Bronchial epithelial cell (primary cell): ENCODE data around the gene TMEM38A. TPM values are rescaled to one million over a fixed set of nuclear protein-coding genes. Genes with fewer than 3 reads are reported as not detected.

Source experiments
- DNase-seq: peaks from one replicate; pipeline ENCODE4 v3.0.0-alpha.2; 2010; ENCODE audit warnings: low read depth
- FAIRE-seq: peaks from 2 replicates; lab custom pipeline; 2011; peaks lifted over from hg19 to GRCh38; lab: Jason Lieb, UNC
- H3K27me3 ChIP-seq: 2 replicates; pipeline ENCODE4 v1.5.1; 2011; ENCODE audit warnings: low read length; ENCODE audit not compliant: control insufficient read depth, insufficient read depth
- H3K36me3 ChIP-seq: 2 replicates; pipeline ENCODE4 v1.5.1; 2011; ENCODE audit warnings: low read length; ENCODE audit not compliant: control insufficient read depth, insufficient read depth
- H3K4me3 ChIP-seq: 2 replicates; pipeline ENCODE4 v1.5.1; 2011; ENCODE audit warnings: mild to moderate bottlenecking, low read depth, low read length, control low read depth
- CTCF ChIP-seq: IDR thresholded peaks from 2 replicates; pipeline ENCODE4 v1.5.1; 2011; ENCODE audit warnings: mild to moderate bottlenecking, moderate library complexity, low read length, control low read depth, inconsistent platforms; ENCODE audit not compliant: insufficient read depth, severe bottlenecking
- total RNA-seq: library from RNA; depleted of rRNA; stranded (reverse); fragments of >200 nt; gene quantifications from 2 replicates; pipeline ENCODE4 v1.2.1, GENCODE V29; 2014

Gene TMEM38A
- total RNA-seq, 1 donor from 2014 or later = 4.7 TPM

- no peak for TF ChIP-seq CTCF
- Histone ChIP-seq H3K36me3 (no peaks in the 10 kb centered on the region), H3K27me3 (no peaks in the 10 kb centered on the region), H3K4me3 (no peak overlapping the region)
- FAIRE-seq (no peak), DNase-seq (no peak)
Measured at GRCh38 chr19:16736709-16737108, 75.8 kb downstream of the TMEM38A start.

DNA sequence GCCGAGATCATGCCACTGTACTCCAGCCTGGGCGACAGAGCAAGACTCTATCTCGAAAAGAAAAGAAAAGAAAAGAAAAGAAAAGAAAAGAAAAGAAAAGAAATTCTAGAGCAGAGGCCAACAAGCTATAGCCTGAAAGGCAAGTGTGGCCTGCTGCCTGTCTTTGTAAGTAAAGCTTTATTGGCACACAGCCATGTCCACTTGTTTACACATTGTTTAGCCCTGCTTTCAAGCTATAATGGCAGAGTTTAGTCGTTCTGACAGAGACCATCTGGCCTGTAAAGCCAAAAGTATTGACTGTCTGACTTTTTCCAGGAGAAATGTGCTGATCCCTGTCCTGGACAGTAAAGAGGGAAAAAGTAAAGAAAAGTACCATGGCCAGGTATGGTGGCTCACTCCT is 77.0 kb downstream of the TMEM38A start:
- TF ChIP-seq CTCF = no peak

GRCh38 chr19:16739546-16739945 is 78.6 kb downstream of the TMEM38A start:
- no peak for TF ChIP-seq CTCF
- FAIRE-seq (no peak), DNase-seq (no peak)
- Histone ChIP-seq H3K4me3 (no peak overlapping the region), H3K27me3 (no peaks in the 10 kb centered on the region), H3K36me3 (no peaks in the 10 kb centered on the region)

More for the DNA sequence above, 77.0 kb downstream of the TMEM38A start:
- FAIRE-seq = no peak
- Histone ChIP-seq H3K36me3 (no peaks in the 10 kb centered on the region), H3K4me3 (no peak overlapping the region), H3K27me3 (no peaks in the 10 kb centered on the region)
- DNase-seq = peak; percentile 21

Other genes with a start within 250 kb of the TMEM38A start
- 11.1 and 14.3 TPM in 2 replicates for gene EPS15L1, start 189.2 kb upstream of the TMEM38A start, total RNA-seq
- gene CALR3, start 165.0 kb upstream of the TMEM38A start, total RNA-seq = 0.26 and 0.51 TPM in 2 replicates
- 0.77 and 1.1 TPM in 2 replicates for gene C19orf44, start 164.7 kb upstream of the TMEM38A start, total RNA-seq
- gene CHERP, start 118.7 kb upstream of the TMEM38A start, total RNA-seq = 2.4 and 5.8 TPM in 2 replicates
- gene SLC35E1, start 88.7 kb upstream of the TMEM38A start, total RNA-seq = 24.7 and 26.1 TPM in 2 replicates
- 2.9 and 6.0 TPM in 2 replicates for gene MED26, start 32.9 kb upstream of the TMEM38A start, total RNA-seq
- gene SMIM7, start 995 bp upstream of the TMEM38A start, total RNA-seq = 68.0 and 75.3 TPM in 2 replicates
- gene NWD1, start 58.7 kb downstream of the TMEM38A start, total RNA-seq = under 0.01 and 0.13 TPM in 2 replicates
- 18.4 and 28.8 TPM in 2 replicates for gene SIN3B, start 168.3 kb downstream of the TMEM38A start, total RNA-seq
- gene F2RL3, start 227.9 kb downstream of the TMEM38A start, total RNA-seq = under 0.01 TPM in 1 of 2 replicates, not detected in the other